AG04450 (cell line): Measurements from ENCODE around the gene TBC1D3. TPM values are rescaled to one million over a fixed set of nuclear protein-coding genes. Genes with fewer than 3 reads are reported as not detected.
"Not testable (repeated sequence)": the region's sequence is repeated elsewhere in the genome, so short reads cannot be mapped to it uniquely, and the experiment has no call there.

Source experiments
- CTCF ChIA-PET: fragments of 300-600, 350-600 bp; formaldehyde crosslinking; extraction: SDS; loops from one replicate; lab custom pipeline; 2022; ENCODE audit warnings: antibody characterized with exemption, inconsistent platforms; lab: Charles Lee
- POLR2A ChIA-PET: fragments of 350-600 bp; formaldehyde crosslinking; extraction: SDS; loops from one replicate; lab custom pipeline; 2021; ENCODE audit warnings: antibody characterized with exemption, inconsistent platforms; lab: Yijun Ruan, JAX
- DNase-seq: peaks from one replicate; pipeline ENCODE4 v3.0.0-alpha.2; 2011; ENCODE audit warnings: low read depth, low spot score
- H3K27ac ChIP-seq: one replicate; pipeline ENCODE4 v1.5.1; 2012; ENCODE audit warnings: low read depth, low read length, control low read depth
- H3K27me3 ChIP-seq: one replicate; pipeline ENCODE4 v1.6.0; 2012; ENCODE audit warnings: low read length; ENCODE audit not compliant: control insufficient read depth, insufficient read depth
- H3K4me3 ChIP-seq: 2 replicates; pipeline ENCODE4 v1.5.1; 2011; ENCODE audit warnings: mild to moderate bottlenecking, low read depth, low read length, control low read depth
- H3K9me3 ChIP-seq: 2 replicates; pipeline ENCODE4 v1.5.1; 2012; ENCODE audit warnings: low read length; ENCODE audit not compliant: control insufficient read depth, insufficient read depth
- polyA minus RNA-seq: library from RNA; depleted of rRNA, polyadenylated mRNA; stranded (reverse); fragments of >200 nt; gene quantifications from 2 replicates; pipeline ENCODE4 v1.2.3, GENCODE V29; 2011; rRNA and poly(A)+ RNA removed
- polyA plus RNA-seq: library from polyadenylated mRNA; depleted of rRNA; stranded (reverse); fragments of >200 nt; gene quantifications from 2 replicates; pipeline ENCODE4 v1.2.3, GENCODE V29; 2011; rRNA removed
- small RNA-seq: library from RNA; depleted of rRNA; stranded (forward); fragments of <200 nt; gene quantifications from one replicate; pipeline ENCODE3, GENCODE V24; 2012; ENCODE audit warnings: low read depth; ENCODE audit not compliant: insufficient read length

The TBC1D3 gene
- not detected in 2 replicates for polyA plus RNA-seq
- polyA minus RNA-seq = not detected in 2 replicates

- POLR2A ChIA-PET, H3K4me3 ChIP-seq, DNase-seq, CTCF ChIA-PET, H3K27ac ChIP-seq, H3K27me3 ChIP-seq, H3K9me3 ChIP-seq: not testable (repeated sequence)
These were observed at the start of gene TBC1D3 for GRCh38 chr17:38192455-38192854. Gene TBC1D3 (minus strand): TSS chr17:38192555. CDS start chr17:38191029, 1,526 bp downstream.

- H3K27me3 ChIP-seq, POLR2A ChIA-PET: not testable (repeated sequence)
These were observed 40.4 kb upstream of the TBC1D3 start for GRCh38 chr17:38232790-38233189.

GRCh38 chr17:38225844-38226495 lies 33.6 kb upstream of the TBC1D3 start:
- H3K27ac ChIP-seq, CTCF ChIA-PET, H3K27me3 ChIP-seq, DNase-seq, H3K9me3 ChIP-seq, POLR2A ChIA-PET, H3K4me3 ChIP-seq: not testable (repeated sequence)

More at GRCh38 chr17:38232790-38233189, 40.4 kb upstream of the TBC1D3 start:
- DNase-seq, CTCF ChIA-PET, H3K27ac ChIP-seq, H3K9me3 ChIP-seq, H3K4me3 ChIP-seq: not testable (repeated sequence)

- H3K4me3 ChIP-seq, H3K27me3 ChIP-seq, CTCF ChIA-PET, H3K27ac ChIP-seq, POLR2A ChIA-PET, H3K9me3 ChIP-seq, DNase-seq: not testable (repeated sequence)
These were observed 28.5 kb upstream of the TBC1D3 start for GRCh38 chr17:38220867-38221266.

- H3K9me3 ChIP-seq, H3K27me3 ChIP-seq, H3K4me3 ChIP-seq, DNase-seq, H3K27ac ChIP-seq, CTCF ChIA-PET, POLR2A ChIA-PET: not testable (repeated sequence)
These were observed 7.9 kb upstream of the TBC1D3 start for GRCh38 chr17:38200271-38200670.

- DNase-seq, H3K9me3 ChIP-seq, CTCF ChIA-PET, H3K27me3 ChIP-seq, H3K27ac ChIP-seq, H3K4me3 ChIP-seq, POLR2A ChIA-PET: not testable (repeated sequence)
These were observed 57.5 kb downstream of the TBC1D3 start for GRCh38 chr17:38134860-38135259.

Small RNA genes within 50 kb of the gene (small RNA-seq; reads per million reads assigned to genes)
- gene RF00019 = not detected
- gene RNA5SP526 = not detected

Other genes with a start within 250 kb of the TBC1D3 start
- gene TBC1D3L, start 203.5 kb downstream of the TBC1D3 start, polyA plus RNA-seq = 3.6 and 4.8 TPM in 2 replicates
- gene TBC1D3D, start 188.6 kb downstream of the TBC1D3 start, polyA plus RNA-seq = 3.6 TPM in 2 replicates
- gene TBC1D3C, start 123.9 kb downstream of the TBC1D3 start, polyA plus RNA-seq = not detected in 2 replicates
- gene TBC1D3E, start 64.6 kb downstream of the TBC1D3 start, polyA plus RNA-seq = not detected in 2 replicates
- gene MRPL45, start 104.6 kb upstream of the TBC1D3 start, polyA plus RNA-seq = 78.1 and 86.0 TPM in 2 replicates
- gene GPR179, start 151.4 kb upstream of the TBC1D3 start, polyA plus RNA-seq = not detected in 2 replicates
- gene SOCS7, start 159.3 kb upstream of the TBC1D3 start, polyA plus RNA-seq = 5.8 and 6.5 TPM in 2 replicates
- 14.1 and 19.3 TPM in 2 replicates for gene ARHGAP23, start 235.9 kb upstream of the TBC1D3 start, polyA plus RNA-seq